Panc1 (cell line): ENCODE data around the gene PITPNB. TPM values are rescaled to one million over a fixed set of nuclear protein-coding genes. Genes with fewer than 3 reads are reported as not detected.

Source experiments
- ATAC-seq: fragments of 200-7000 bp; cut with Tn5 transposase; 2 replicates; pipeline ENCODE4 v1.9.1; 2020; ENCODE audit warnings: mild to moderate bottlenecking, moderate library complexity
- BruUV-seq: library from RNA; stranded (reverse); fragments of 400-500 nt; replicated peaks from 2 replicates; lab custom pipeline; 2021; lab: Mats Ljungman, UMichigan
- CTCF ChIA-PET: fragments of 300-600 bp; sonication (Branson Sonifier 250); formaldehyde crosslinking; loops from one replicate; lab custom pipeline; 2022; ENCODE audit warnings: antibody characterized with exemption; lab: Charles Lee
- POLR2A ChIA-PET: fragments of 300-600 bp; sonication (Branson Sonifier 250); formaldehyde crosslinking; loops from one replicate; lab custom pipeline; 2022; ENCODE audit warnings: antibody characterized with exemption; lab: Charles Lee
- DNase-seq: peaks from one replicate; pipeline ENCODE4 v3.0.0-alpha.2; 2010; ENCODE audit warnings: low read depth, low spot score
- H3K27ac ChIP-seq: 2 replicates; pipeline ENCODE4 v1.5.1; 2011; ENCODE audit warnings: mild to moderate bottlenecking, low read length, inconsistent platforms
- H3K27me3 ChIP-seq: fragments of 200-500 bp; sonication (Bioruptor generic); 2 replicates; pipeline ENCODE4 v1.6.0; 2014; ENCODE audit warnings: low read length, inconsistent platforms; ENCODE audit not compliant: control insufficient read depth, insufficient read depth
- H3K36me3 ChIP-seq: fragments of 200-500 bp; sonication (Bioruptor generic); 2 replicates; pipeline ENCODE4 v1.5.1; 2014; ENCODE audit warnings: inconsistent platforms, mild to moderate bottlenecking, low read length, moderate library complexity; ENCODE audit not compliant: control insufficient read depth, insufficient read depth
- H3K4me1 ChIP-seq: 2 replicates; pipeline ENCODE4 v1.5.1; 2011; ENCODE audit warnings: inconsistent platforms, mild to moderate bottlenecking, low read length, moderate library complexity; ENCODE audit not compliant: control insufficient read depth, insufficient read depth
- H3K4me3 ChIP-seq, 2 experiments: 2 replicates each; pipeline ENCODE4 v1.5.1; 2011 to 2012; ENCODE audit warnings: low read depth in 2 of 2, low read length in 2 of 2, mild to moderate bottlenecking in 2 of 2, inconsistent platforms in 1 of 2, moderate library complexity in 1 of 2
- H3K9me3 ChIP-seq: fragments of 200-500 bp; sonication (Bioruptor generic); 2 replicates; pipeline ENCODE4 v1.5.1; 2014; ENCODE audit warnings: low read depth, mild to moderate bottlenecking, inconsistent platforms, low read length, moderate library complexity; ENCODE audit not compliant: control insufficient read depth, insufficient read depth
- POLR2AphosphoS5 ChIP-seq: IDR thresholded peaks from 2 replicates; pipeline ENCODE4 v1.6.1; 2012; ENCODE audit warnings: mild to moderate bottlenecking, low read depth, low read length, moderate library complexity
- SIN3A ChIP-seq: IDR thresholded peaks from 2 replicates; pipeline ENCODE4 v1.6.1; 2012; ENCODE audit warnings: low read depth, mild to moderate bottlenecking, low read length, moderate library complexity, borderline replicate concordance; ENCODE audit not compliant: insufficient read depth
- TCF7L2 ChIP-seq: IDR thresholded peaks from 2 replicates; pipeline ENCODE4 v1.6.1; 2011; ENCODE audit warnings: mild to moderate bottlenecking, low read depth, low read length, inconsistent platforms
- in situ Hi-C: cut with HindIII; loops from 2 replicates; pipeline ENCODE4 v1.10.0; 2016; ENCODE audit warnings: low sequenced_read_pairs, low pct_unique_long_range_greater_than_20kb
- intact Hi-C: fragments of 100-400 bp; cut with micrococcal nuclease; formaldehyde crosslinking; loops from one replicate; pipeline ENCODE4 v1.10.0; 2022; ENCODE audit not compliant: unreplicated experiment
- total RNA-seq: library from RNA; stranded (reverse); gene quantifications from one replicate; pipeline ENCODE4 v1.2.1, GENCODE V29; 2021; ENCODE audit not compliant: unreplicated experiment
- TF ChIP-seq, protein P1 (sequence below): fragments of 450-650 bp; IDR thresholded peaks from 2 replicates; pipeline ENCODE4 v1.5.1; 2017; ENCODE audit warnings: mild to moderate bottlenecking
- TF ChIP-seq, protein P2 (sequence below), 2 experiments: IDR thresholded peaks; 2 replicates each; pipeline ENCODE4 v1.6.1; 2011 to 2012; ENCODE audit warnings: low read depth in 2 of 2, control low read depth in 1 of 2, low read length in 1 of 2, mild to moderate bottlenecking in 1 of 2, moderate library complexity in 1 of 2; ENCODE audit not compliant: insufficient read depth in 1 of 2

The PITPNB gene
- total RNA-seq, 1 experiment from 2014 or later: 67.0 TPM

DNA sequence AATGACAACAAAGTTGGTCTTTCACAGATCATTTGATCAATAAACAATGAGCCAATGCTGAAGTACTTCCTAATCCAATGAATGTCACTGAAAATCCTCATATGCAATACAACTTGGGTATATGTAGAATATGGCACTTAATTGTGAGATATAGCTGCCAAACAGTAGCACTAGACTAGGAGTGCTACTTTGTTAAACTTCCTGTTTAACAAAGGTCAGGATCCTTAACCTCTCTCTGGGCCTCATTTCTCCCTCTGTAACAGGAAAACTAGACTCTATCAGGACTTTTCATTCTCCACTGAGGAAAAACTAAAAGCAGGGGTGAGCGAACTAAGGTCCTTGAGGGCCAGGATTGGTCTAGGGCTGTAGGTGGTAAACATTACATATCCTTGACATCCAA, 56.1 kb downstream of the PITPNB start:
- intact Hi-C loops: no loop called here
- peaks cover 11% of the 10 kb centered on the region; the same call in 1 of the 2 replicates for H3K36me3 ChIP-seq
- no peak overlapping the region for H3K4me3 ChIP-seq
- BruUV-seq: no TSS peak
- no peaks in the 10 kb centered on the region for H3K9me3 ChIP-seq
- ATAC-seq (no peak), DNase-seq (no peak)
- no peak overlapping the region for H3K27ac ChIP-seq
- POLR2A ChIA-PET: no interaction called here
- peaks cover 4% of the 10 kb centered on the region for H3K4me1 ChIP-seq
- no peak for TF ChIP-seq SIN3A
- TF ChIP-seq TCF7L2: no peak
- TF ChIP-seq, protein P1, sequence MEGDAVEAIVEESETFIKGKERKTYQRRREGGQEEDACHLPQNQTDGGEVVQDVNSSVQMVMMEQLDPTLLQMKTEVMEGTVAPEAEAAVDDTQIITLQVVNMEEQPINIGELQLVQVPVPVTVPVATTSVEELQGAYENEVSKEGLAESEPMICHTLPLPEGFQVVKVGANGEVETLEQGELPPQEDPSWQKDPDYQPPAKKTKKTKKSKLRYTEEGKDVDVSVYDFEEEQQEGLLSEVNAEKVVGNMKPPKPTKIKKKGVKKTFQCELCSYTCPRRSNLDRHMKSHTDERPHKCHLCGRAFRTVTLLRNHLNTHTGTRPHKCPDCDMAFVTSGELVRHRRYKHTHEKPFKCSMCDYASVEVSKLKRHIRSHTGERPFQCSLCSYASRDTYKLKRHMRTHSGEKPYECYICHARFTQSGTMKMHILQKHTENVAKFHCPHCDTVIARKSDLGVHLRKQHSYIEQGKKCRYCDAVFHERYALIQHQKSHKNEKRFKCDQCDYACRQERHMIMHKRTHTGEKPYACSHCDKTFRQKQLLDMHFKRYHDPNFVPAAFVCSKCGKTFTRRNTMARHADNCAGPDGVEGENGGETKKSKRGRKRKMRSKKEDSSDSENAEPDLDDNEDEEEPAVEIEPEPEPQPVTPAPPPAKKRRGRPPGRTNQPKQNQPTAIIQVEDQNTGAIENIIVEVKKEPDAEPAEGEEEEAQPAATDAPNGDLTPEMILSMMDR: no peak
- TF ChIP-seq, protein P2, sequence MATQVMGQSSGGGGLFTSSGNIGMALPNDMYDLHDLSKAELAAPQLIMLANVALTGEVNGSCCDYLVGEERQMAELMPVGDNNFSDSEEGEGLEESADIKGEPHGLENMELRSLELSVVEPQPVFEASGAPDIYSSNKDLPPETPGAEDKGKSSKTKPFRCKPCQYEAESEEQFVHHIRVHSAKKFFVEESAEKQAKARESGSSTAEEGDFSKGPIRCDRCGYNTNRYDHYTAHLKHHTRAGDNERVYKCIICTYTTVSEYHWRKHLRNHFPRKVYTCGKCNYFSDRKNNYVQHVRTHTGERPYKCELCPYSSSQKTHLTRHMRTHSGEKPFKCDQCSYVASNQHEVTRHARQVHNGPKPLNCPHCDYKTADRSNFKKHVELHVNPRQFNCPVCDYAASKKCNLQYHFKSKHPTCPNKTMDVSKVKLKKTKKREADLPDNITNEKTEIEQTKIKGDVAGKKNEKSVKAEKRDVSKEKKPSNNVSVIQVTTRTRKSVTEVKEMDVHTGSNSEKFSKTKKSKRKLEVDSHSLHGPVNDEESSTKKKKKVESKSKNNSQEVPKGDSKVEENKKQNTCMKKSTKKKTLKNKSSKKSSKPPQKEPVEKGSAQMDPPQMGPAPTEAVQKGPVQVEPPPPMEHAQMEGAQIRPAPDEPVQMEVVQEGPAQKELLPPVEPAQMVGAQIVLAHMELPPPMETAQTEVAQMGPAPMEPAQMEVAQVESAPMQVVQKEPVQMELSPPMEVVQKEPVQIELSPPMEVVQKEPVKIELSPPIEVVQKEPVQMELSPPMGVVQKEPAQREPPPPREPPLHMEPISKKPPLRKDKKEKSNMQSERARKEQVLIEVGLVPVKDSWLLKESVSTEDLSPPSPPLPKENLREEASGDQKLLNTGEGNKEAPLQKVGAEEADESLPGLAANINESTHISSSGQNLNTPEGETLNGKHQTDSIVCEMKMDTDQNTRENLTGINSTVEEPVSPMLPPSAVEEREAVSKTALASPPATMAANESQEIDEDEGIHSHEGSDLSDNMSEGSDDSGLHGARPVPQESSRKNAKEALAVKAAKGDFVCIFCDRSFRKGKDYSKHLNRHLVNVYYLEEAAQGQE (IDR thresholded peaks at IDR 0.05; ENCODE audit: insufficient read depth in 1 of 2, low read depth in 2 of 2, low read length in 1 of 2): no peak
- no peak for TF ChIP-seq POLR2AphosphoS5
- H3K27me3 ChIP-seq: no peaks in the 10 kb centered on the region
- CTCF ChIA-PET: no interaction called here
- in situ Hi-C loops: no loop called here

DNA sequence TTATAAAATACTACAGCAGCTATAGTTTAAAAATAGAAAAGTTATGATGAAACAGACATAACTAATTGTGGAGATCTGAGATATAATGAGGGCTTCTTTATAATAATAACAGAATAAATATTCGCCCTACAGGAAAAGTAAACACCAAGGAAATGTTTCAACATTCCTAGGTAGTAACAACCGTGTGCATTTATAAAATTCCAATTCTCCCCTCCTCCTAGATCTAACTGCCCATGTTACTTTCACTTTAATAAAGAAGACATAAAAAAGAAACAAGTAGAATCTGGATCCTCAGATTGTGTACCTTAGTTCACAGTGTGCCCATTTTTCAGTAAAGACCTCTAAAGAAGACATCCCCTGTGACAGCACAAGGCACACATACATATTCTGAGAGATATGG, 59.7 kb downstream of the PITPNB start:
- POLR2A ChIA-PET: no interaction called here
- H3K4me3 ChIP-seq: no peak overlapping the region
- no peaks in the 10 kb centered on the region for H3K27me3 ChIP-seq
- H3K9me3 ChIP-seq: no peaks in the 10 kb centered on the region
- H3K4me1 ChIP-seq: no peaks in the 10 kb centered on the region
- no TSS peak for BruUV-seq
- DNase-seq (no peak), ATAC-seq (no peak)
- intact Hi-C loops: no loop called here
- TF ChIP-seq, protein P2 (IDR thresholded peaks at IDR 0.05; ENCODE audit: insufficient read depth in 1 of 2, low read depth in 2 of 2, low read length in 1 of 2): no peak
- TF ChIP-seq, protein P1: no peak
- TF ChIP-seq SIN3A (no peak), TCF7L2 (no peak), POLR2AphosphoS5 (no peak)
- in situ Hi-C loops: no loop called here
- CTCF ChIA-PET: no interaction called here
- H3K36me3 ChIP-seq: peaks cover 13% of the 10 kb centered on the region; the same call in 1 of the 2 replicates
- no peak overlapping the region for H3K27ac ChIP-seq
